HG02981 (cell line): ENCODE measurements around the gene INPP4B.
"Not testable (repeated sequence)": the region's sequence is repeated elsewhere in the genome, so short reads cannot be mapped to it uniquely, and the experiment has no call there.

Experiments used
- ATAC-seq: cut with Tn5 transposase; IDR thresholded peaks from one replicate; pipeline ENCODE4 v1.9.1; 2021; ENCODE audit warnings: mild to moderate bottlenecking, moderate library complexity; ENCODE audit not compliant: unreplicated experiment

INPP4B gene

GRCh38 chr4:142690406-142691163 lies 155.5 kb downstream of the INPP4B start:
- no peak for ATAC-seq

DNA sequence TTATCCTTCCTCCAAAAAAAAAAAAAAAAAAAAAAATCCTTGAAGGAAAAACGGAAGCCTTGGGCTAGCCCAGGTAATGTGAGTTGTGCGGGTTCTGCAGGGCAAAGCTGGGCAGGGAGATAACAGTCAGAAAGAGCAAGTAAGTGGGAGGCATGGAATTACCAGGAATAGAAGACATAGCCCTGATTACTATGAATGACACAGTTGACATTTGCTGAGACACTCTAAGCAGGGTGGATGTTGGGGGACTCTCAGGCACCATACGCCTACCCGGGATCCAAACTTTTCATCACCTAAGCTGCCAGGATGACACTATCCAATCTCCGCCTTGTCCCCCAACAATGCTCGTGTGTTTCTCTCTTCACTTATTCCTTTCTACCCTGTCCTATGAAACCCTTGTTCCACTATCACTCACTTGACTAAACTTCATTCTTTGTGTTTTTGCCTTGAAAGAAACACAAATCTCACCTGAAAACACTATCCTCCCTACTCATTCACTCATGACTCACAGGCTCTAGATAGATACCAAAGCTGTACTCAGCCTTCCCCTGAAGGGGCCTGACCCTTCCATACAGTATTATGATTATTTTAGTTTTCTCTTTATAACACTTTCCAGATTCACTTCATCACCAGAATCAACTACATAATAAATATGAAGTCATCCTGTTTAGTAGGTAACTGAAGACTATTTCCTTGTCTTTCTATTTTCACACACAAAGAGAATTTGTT lies 158.4 kb downstream of the INPP4B start:
- ATAC-seq: no peak

GRCh38 chr4:142686081-142686480 lies 160.0 kb downstream of the INPP4B start:
- ATAC-seq: no peak

DNA sequence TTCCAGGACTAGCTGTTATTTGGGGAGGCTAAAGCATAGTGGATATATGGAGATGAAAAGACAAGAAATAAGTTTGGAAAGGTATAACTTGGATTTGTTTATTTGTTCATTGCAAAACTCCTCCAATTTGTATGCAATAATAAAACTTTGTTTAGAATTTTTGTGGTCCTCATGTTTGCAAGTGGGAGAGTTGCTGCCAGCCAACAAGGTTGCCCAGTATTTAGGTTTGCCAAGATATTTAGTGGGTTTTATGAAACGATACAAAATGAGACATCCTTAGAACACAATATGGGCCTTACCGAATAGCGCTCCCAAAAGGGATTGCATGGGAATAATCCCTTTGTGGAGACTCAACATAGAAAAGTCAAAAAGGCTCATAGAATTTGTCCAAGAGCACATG lies 162.1 kb downstream of the INPP4B start:
- ATAC-seq: no peak

- ATAC-seq: no peak
Measured at GRCh38 chr4:142683503-142683902, 162.6 kb downstream of the INPP4B start.

GRCh38 chr4:142671516-142671915 lies 174.6 kb downstream of the INPP4B start:
- no peak for ATAC-seq

GRCh38 chr4:142663828-142664227 lies 182.3 kb downstream of the INPP4B start:
- no peak for ATAC-seq

DNA sequence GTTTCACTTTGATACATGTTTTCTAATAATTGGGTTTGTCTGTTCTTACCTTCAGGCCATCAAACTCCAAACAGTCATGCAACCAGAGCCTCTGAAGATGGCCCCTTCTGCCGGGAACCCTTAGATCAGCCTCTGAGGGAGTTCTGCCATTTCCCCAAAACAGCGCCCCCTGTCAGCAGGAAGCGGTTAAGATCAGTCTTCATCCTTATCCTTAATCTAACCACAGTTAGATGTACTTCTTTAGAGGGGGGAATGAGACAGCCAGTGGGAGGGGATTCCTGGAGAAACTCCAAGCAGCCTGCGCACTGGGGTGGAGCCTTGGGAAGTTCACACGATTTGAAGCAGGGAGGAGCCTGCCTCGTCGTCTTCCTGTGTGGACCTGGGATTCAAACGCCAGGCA lies 185.4 kb downstream of the INPP4B start:
- ATAC-seq: no peak

GRCh38 chr4:142656178-142656577 lies 189.9 kb downstream of the INPP4B start:
- no peak for ATAC-seq

DNA sequence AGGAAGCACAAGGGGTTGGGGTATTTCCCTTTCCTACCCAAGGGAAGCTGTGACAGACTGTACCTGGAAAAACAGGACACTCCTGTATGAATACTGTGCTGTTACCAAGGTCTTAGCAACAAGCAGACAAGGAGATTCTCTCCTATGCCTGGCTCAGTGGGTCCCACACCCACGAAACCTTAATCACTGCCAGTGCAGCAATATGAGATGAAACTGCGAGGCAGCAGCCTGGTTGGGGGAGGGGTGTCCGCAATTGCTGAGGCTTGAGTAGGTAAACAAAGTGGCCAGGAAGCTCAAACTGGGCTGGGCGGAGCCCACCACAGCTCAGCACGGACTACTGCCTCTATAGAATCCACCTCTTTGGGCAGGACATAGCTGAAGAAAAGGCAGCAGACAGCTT lies 197.7 kb downstream of the INPP4B start:
- no peak for ATAC-seq

- ATAC-seq: no peak
Measured at GRCh38 chr4:142645475-142646108, 200.5 kb downstream of the INPP4B start.

GRCh38 chr4:142644628-142645027 lies 201.5 kb downstream of the INPP4B start:
- ATAC-seq: not testable (repeated sequence)

DNA sequence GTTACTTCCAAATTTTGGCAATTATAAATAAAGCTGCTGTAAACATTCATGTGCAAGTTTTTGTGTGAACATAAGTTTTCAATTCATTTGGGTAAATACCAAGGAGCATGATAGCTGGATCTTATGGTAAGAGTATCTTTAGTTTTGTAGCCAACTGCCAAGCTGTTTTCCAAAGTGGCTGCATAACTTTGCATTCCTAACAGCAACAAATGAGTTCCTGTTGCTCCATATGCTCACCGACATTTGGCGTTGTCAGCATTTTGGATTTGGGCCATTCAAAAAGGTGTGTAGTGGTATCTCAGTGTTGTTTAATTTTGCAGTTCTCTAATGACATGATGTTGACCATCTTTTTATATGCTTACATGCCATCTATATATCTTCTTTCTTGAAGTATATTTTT lies 208.5 kb downstream of the INPP4B start:
- no peak for ATAC-seq

- no peak for ATAC-seq
Measured at GRCh38 chr4:142631836-142632235, 214.3 kb downstream of the INPP4B start.

- ATAC-seq: no peak
Measured at GRCh38 chr4:142615324-142615665, 230.8 kb downstream of the INPP4B start.

- no peak for ATAC-seq
Measured at GRCh38 chr4:142614621-142615323, 231.3 kb downstream of the INPP4B start.

GRCh38 chr4:142607976-142608375 lies 238.1 kb downstream of the INPP4B start:
- no peak for ATAC-seq

- ATAC-seq: no peak
Measured at GRCh38 chr4:142600952-142601351, 245.1 kb downstream of the INPP4B start.

- ATAC-seq: no peak
Measured at GRCh38 chr4:142598132-142598531, 248.0 kb downstream of the INPP4B start.

DNA sequence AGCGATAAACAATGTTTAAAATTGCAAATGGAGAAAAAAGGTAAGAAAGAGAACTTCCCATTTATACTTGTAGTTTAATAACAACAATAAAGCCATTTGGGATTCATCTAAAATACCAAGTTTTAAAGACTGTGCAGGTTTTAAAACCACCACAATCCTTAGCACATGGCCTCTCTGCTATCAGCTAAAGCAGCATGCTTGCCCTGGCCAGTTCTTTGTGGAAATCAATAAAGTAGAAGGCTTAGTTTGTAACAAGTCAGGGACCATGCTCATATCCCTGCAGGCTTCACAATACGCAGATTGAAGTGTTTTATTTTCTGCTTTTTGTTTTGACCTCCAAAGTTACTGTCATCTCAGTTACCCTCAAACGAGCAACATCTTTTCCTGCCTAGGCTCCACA lies 249.5 kb downstream of the INPP4B start:
- ATAC-seq: no peak

DNA sequence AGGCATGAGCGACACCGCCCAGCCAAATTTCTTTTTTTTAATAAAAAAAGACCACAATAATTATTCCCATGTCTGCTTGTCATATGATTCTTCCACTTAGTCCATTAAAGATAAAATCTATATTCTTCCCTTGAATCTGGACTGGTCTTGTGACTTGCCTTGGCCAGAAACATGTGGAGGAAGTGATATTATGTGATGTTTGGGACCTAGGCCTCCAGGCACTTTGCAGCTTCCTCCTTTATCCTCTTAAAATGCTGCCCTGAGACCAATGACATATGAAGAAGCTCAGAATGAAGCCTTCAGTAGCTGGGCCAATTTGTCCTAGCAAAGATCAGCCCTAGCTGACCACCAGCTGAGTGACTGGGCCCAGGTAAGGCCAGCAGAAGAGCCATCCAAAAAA lies 250.0 kb downstream of the INPP4B start:
- ATAC-seq: no peak
